H1 (cell line): ENCODE results near the gene SLPI. TPM values are rescaled to one million over a fixed set of nuclear protein-coding genes. Genes with fewer than 3 reads are reported as not detected.

Experiments used
- ASH2L ChIP-seq: fragments of 200-600, 300-600 bp; sonication (generic); IDR thresholded peaks from one replicate; pipeline ENCODE4 v1.7.1; 2017; ENCODE audit warnings: low read length
- CEBPB ChIP-seq: IDR thresholded peaks from 2 replicates; pipeline ENCODE4 v1.6.1; 2012; ENCODE audit warnings: low read depth, low read length
- EP300 ChIP-seq, 2 experiments: IDR thresholded peaks; 1 replicate in 1 of 2; 2 replicates in 1 of 2; pipeline ENCODE4 v1.6.1; 2011 to 2012; ENCODE audit warnings: low read depth in 2 of 2, low read length in 2 of 2, mild to moderate bottlenecking in 2 of 2, borderline replicate concordance in 1 of 2, inconsistent platforms in 1 of 2, moderate library complexity in 1 of 2
- FOSL1 ChIP-seq: IDR thresholded peaks from 2 replicates; pipeline ENCODE4 v1.6.1; 2011; ENCODE audit warnings: mild to moderate bottlenecking, low read depth, low read length, moderate library complexity; ENCODE audit not compliant: insufficient read depth
- KDM1A ChIP-seq: fragments of 200-600, 300-600 bp; sonication (generic); IDR thresholded peaks from 2 replicates; pipeline ENCODE4 v1.7.1; 2016; ENCODE audit warnings: mild to moderate bottlenecking, low read length, borderline replicate concordance
- POU5F1 ChIP-seq: IDR thresholded peaks from 2 replicates; pipeline ENCODE4 v1.6.1; 2011; ENCODE audit warnings: low read depth, mild to moderate bottlenecking, low read length, moderate library complexity
- RAD21 ChIP-seq, 2 experiments: IDR thresholded peaks in 1 of 2; conservative IDR thresholded peaks in 1 of 2; 2 replicates each; pipeline ENCODE4 v1.6.1; 2011; ENCODE audit warnings: low read depth in 2 of 2, low read length in 2 of 2, improper control_type of control experiment in 1 of 2, inconsistent platforms in 1 of 2, mild to moderate bottlenecking in 1 of 2, moderate library complexity in 1 of 2
- RBBP5 ChIP-seq: IDR thresholded peaks from 2 replicates; pipeline ENCODE4 v1.7.1; 2012; ENCODE audit warnings: low read depth, mild to moderate bottlenecking, inconsistent platforms, low read length, moderate library complexity, borderline replicate concordance
- SP2 ChIP-seq: IDR thresholded peaks from 2 replicates; pipeline ENCODE4 v1.6.1; 2012; ENCODE audit warnings: mild to moderate bottlenecking, low read length, inconsistent platforms
- SP4 ChIP-seq: IDR thresholded peaks from 2 replicates; pipeline ENCODE4 v1.6.1; 2012; ENCODE audit warnings: low read length, inconsistent platforms
- ZNF274 ChIP-seq: IDR thresholded peaks from 2 replicates; pipeline ENCODE4 v1.7.0; 2012; ENCODE audit warnings: low read length, borderline replicate concordance; ENCODE audit errors: extremely low read depth
- polyA plus RNA-seq, 7 experiments: library from polyadenylated mRNA; depleted of rRNA in 3 of 7; stranded (reverse) in 5 of 7; unstranded in 2 of 7; fragments of >200 nt in 5 of 7; fragments of 200-250 nt in 2 of 7; gene quantifications; 1 replicate in 5 of 7; 2 replicates in 1 of 7; 4 replicates in 1 of 7; pipeline versions ENCODE4 v1.2.1 to v1.2.3, GENCODE V29; 2011 to 2013; ENCODE audit warnings: missing spikeins in 2 of 7, mixed read lengths in 2 of 7
- total RNA-seq: library from RNA; stranded (reverse); fragmentation: NEBNext Ultra II Directional; extraction: Animal tissue kit (Norgen Biotek cat#: 25700); gene quantifications from 2 replicates; pipeline ENCODE4 v1.2.1, GENCODE V29; 2021

The SLPI gene
- total and polyA plus RNA-seq, 2 of the 8 experiments (the other 6 are each of a cell fraction or from before 2014, with no cell fraction given), result not detected

- TF ChIP-seq RBBP5 (no peak), POU5F1 (no peak), KDM1A (no peak), FOSL1 (no peak), SP4 (no peak), EP300 (IDR thresholded peaks at IDR 0.05; ENCODE audit: borderline replicate concordance in 1 of 2, low read depth in 2 of 2, low read length in 2 of 2) (no peak), SP2 (no peak), ASH2L (no peak), ZNF274 (no peak), CEBPB (no peak), RAD21 (IDR thresholded peaks at IDR 0.05 in 1 of 2, conservative IDR thresholded peaks at IDR 0.05 in 1 of 2; ENCODE audit: low read depth in 2 of 2, low read length in 2 of 2) (no peak)
These were observed at the start of gene SLPI (continued) for GRCh38 chr20:45254383-45255262.
